Measurements from ENCODE around the gene HK1.

- no peak for TF ChIP-seq EZH2 (IDR thresholded peaks at IDR 0.05; ENCODE audit: borderline replicate concordance, low read depth, low read length, severe bottlenecking)
- no peak for TF ChIP-seq CTCF (IDR thresholded peaks at IDR 0.05; ENCODE audit: borderline replicate concordance, extremely low read depth, low read length, poor library complexity, severe bottlenecking)
These were observed 144.4 kb downstream of the HK1 start for GRCh38 chr10:69422676-69423075.
